HG03139 (cell line): ENCODE data around the gene STPG2.

Experiments used
- ATAC-seq: cut with Tn5 transposase; IDR thresholded peaks from one replicate; pipeline ENCODE4 v1.9.1; 2021; ENCODE audit not compliant: unreplicated experiment

Gene STPG2

DNA sequence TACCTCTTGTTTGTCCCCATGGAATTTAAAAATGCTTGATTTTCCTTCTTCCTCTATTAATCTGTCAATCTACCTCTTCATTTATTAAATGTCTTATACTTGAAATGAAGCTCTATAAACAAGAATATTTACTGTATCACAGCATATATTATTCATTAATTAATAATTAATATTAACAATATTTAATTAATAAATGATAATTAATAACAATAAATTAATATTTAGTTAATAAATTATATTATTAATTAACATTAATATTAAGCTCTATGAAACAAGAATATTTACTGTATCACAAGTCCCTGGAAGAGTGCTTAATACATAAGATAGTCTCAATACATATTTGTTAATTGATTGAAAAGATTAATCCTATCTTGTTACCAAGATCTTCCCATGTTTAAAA, 306.6 kb downstream of the STPG2 start:
- no peak for ATAC-seq

DNA sequence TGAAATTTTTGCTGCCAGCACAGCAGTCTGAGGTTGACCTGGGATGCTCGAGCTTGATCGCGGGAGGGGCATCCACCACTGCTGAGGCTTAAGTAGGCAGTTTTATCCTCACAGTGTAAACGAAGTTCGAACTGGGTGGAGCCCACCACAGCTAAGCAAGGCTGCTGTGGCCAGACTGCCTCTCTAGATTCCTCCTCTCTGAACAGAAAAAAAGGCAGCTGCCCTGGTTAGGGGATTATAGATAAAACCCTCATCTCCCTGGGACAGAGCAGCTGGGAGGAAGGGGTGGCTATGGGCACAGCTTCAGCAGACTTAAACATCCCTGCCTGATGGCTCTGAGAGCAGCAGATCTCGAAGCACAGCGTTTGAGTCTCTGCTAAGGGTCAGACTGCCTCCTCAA, 314.6 kb downstream of the STPG2 start:
- no peak for ATAC-seq

DNA sequence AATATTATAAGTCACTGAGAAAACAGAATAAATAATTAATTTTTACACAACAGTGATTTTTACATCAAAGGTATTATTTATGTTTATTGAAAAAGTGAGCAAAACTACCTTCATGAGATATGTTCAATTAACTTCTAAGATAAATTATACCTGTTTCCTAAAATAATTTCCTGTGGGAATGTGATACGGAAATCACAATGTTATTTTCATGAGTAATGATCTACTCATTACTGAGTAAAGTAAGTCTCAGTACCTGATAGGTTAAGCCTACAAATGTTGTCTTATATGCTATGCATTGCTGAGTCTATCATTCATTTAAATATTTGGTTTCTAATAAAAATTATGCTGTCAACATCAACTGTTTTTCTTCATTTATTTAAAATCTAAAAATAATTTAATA, 324.0 kb downstream of the STPG2 start:
- ATAC-seq, result no peak

DNA sequence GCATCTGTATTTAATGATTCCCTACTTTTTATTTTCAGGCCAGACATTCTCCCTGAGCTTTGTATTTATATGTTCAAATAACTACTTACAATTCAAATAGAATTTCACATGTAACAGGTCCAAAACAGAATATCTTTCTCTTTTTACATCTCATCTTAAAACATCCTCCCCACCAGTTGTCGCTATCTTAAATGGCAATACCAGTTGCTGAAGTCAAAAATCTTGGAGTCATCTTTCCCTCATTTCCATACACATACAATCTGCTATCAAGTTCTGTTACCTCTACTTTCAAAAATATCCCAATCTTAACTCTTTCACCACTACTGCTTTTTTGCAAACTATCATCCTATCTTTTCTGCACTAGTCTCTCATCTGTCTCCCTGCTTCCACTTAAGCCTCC, 330.5 kb downstream of the STPG2 start:
- ATAC-seq, result no peak

DNA sequence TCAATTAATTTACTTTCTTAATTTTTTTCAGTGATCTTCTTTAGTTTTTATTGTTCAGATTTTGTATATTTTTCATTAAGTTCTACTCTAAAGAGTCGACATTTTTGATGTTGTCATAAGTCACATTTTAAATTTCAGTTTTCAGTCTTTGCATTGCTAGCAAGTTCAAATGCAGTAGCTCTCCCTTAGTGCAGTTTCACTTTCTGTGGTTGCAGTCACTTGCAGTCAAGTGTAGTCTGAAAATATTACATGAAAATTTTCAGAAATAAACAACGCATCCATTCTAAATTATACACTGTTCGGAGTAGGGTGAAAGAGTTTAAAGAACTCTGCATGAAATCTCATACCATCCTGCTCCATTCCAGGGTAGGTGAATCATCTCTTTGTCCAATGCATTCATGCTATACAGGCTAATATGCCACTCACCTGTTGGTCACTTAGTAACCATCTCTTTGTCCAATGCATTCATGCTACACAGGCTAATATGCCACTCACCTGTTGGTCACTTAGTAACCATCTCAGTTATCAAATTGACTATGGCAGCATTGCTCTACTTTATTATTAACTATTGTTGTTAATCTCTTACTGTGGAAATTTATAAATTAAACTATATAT, 356.9 kb downstream of the STPG2 start:
- no peak for ATAC-seq

DNA sequence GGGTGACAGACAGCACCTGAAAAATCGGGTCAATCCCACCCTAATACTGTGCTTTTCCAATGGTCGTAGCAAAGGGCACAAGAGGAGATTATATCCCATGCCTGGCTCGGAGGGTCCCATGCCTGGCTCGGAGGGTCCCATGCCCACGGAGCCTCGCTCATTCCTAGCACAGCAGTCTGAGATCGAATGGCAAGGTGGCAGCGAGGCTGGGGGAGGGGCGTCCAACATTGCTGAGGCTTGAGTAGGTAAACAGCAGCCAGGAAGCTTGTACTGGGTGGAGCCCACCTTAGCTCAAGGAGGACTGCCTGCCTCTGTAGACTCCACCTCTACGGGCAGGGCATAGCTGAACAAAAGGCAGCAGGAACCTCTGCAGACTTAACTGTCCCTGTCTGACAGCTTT, 365.1 kb downstream of the STPG2 start:
- no peak for ATAC-seq

DNA sequence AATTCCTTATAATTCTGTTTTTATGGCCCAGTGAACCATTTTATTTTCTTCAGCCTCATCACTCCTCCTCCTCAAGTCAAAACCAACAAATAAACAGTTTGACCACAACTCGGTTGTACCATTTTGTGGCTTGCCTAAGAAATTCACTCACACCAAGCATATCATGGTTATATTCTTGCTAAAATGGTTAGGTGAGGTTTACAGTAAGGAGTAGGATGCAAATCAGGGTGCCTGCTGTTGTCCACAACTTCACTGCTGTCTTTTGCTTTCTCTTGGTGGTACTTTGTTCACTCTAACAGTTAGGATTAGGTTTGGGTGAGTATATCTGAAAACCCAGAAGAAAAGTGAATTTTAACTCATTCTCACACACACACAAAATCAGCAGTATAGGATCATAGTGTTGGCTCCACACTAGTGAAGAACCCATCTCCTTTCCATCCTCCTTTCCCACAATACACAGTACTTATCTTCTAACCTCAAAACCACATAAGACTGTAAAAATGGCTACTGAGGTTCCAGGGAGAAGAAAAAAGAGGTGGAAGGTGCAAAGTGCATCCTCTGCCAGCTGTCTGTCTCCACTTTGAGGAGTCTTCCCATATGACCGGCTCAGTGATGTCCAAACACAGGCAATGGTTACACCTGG, 368.8 kb downstream of the STPG2 start:
- ATAC-seq, result no peak

DNA sequence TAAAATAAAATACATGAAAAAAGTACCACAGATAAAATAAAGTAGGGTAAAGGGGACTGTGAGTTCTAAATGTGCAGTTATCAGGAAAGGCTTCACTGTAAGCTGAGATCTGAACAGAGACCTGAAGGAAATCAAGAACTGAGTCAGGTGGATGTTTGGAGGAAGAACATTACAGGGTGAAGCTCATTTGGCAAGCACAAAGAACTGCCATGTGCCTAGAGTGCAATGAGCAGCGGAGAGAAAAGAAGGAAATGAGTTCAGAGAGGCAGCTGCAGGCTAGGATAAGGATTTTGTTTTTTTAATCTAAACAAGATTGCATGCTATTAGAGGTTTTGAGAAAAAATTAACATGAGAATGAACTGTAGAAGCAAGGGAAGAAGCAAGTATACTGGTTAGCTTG, 373.1 kb downstream of the STPG2 start:
- ATAC-seq, result no peak

DNA sequence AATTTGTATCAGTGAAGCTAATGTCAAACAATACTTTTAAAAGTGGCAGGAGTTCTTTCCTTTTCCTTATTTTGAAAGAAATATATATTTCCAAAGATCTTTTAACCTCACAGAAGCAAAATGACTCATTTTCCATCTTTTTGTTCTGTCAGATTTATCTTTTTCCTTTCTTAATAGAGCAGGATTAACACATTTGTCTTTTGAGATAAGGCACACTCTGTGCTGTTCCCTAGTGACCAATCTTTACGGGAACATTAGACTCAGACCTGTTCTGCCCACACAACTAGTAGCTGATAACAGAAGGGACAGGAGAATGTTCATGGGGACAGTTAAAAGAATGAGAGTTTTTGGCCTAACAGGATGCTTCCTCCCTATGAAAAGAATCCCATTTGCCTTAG, 381.2 kb downstream of the STPG2 start:
- ATAC-seq, result no peak

DNA sequence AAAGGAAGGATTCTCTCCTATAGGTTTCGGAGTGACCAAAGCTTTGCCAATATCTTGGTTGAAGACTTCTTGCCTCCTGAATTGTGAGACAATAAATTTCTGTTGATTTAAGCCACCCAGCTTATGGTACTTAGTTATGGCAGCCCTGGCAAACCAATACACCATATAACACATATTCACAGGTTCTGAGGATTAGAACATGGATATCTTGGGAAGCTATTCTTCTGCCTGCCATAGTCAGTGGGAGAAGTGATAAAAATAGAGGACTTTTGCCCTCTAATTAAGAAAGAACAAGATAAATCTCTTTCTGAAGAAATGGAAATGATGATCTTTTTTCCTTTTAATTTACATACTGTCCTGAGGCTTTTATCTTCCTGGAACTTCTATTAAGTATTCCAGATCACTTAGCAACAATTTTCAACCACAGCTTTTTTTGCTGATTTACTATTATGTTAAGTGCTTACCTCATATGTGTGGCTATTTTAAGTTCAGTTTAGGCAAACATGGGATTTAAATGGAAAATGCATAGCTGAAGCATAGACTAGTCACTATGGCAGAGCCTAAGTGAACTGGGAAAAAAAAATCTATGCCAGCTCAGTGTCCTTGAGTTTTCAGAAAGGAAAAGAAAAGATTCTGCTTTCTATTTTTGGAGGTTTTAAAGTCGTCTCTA, 381.7 kb downstream of the STPG2 start:
- ATAC-seq, result no peak

DNA sequence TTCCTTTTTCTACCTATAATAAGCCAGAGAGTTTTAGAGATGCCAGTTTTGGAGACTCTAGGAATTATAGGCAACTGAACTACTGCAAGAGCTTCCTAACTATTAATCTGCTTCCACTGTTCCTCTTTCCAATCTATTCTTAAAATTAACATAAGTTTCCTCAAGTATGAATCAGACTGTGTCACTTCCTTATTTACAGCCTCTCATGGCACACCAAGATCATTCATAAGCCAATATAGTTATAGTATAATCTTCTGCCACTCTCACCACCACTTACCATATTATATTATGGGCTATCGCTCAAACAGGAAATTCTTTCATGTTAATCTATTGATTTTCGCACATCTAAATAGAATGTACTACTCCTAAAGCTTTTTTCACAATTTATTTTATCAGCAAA, 383.5 kb downstream of the STPG2 start:
- no peak for ATAC-seq

DNA sequence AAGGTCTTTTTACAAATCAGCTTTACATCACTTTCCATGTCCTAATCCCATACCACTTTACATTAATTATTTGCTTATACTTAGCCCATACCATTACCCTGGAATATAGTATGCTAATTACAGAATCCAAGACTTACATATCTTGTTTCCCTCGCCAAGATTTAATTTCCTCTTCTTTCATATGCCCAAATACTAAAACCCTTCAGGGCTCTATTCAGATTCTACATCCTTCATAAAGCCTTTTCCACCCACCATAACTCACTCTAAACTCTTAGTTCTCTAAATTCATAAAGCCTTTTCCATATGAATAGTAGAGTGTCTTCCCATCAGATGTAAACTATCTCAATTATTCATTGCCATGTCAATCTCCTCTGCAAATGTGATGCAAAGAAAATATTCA, 390.7 kb downstream of the STPG2 start:
- no peak for ATAC-seq

DNA sequence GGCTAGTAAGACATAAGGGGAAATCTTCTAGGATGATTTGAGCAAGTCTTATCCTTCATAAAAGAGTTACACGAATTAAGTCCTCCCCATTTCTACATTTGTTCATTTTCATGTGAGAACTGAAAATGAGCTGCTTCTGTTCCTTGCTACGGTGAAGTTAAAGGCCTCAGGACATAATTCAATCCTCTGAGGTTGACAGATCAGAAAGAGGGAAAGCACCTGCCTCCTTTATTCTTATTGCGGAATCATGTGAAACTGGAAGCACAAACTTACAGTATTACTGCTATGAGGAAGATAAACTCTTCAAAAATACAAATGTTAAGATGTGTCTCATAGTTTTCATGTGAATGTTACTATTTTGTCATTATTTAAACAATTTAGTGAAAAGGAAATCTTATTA, 395.3 kb downstream of the STPG2 start:
- ATAC-seq, result no peak

DNA sequence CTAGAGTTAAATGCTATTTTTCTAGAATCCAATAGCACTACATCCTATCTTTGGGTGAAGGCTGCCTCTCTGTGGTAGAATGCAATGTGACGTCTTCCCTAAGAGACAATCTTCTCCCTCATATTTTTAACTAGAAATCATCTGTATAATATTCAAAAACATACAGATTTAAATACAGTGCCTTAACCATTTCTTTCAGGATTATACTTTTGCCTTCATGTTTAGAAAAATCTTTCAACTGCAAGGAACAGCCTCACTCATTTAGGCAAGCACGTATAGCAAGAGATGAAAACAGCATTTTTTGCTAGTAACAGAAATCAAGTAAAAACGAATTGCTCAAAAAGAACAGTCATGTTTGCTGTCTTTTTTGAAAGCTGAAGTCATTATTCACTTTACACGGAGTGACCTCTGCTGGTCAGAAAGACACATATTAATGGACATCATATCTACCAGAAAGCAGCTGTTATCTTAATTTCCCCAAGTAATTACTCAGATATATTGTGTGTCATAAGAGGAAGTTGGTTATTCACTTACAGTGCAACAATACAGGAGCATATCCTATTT, 422.3 kb downstream of the STPG2 start:
- no peak for ATAC-seq

DNA sequence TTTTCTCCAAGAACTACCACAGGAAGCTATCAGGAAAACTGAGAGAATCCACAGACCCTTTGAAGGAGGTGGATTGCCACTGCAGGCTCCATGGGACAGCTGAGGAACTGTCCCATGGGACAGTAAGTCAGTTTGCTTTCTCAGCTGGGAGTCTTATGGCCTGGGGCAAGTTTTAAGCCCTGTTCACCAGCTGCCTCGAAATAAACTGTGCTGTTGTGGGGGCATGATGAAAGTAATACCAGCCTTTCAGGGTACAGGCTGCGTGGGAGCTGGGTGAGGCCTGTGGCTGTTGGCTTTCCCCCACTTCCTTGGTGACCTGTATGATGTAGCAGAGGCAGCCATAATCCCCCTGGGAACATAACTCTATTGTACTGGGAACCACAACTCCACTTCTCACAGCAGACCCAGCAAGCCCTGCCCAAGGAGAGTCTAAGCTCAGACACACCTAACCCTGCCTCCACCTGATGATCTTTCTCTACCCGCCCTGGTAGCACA, 452.1 kb downstream of the STPG2 start:
- no peak for ATAC-seq

DNA sequence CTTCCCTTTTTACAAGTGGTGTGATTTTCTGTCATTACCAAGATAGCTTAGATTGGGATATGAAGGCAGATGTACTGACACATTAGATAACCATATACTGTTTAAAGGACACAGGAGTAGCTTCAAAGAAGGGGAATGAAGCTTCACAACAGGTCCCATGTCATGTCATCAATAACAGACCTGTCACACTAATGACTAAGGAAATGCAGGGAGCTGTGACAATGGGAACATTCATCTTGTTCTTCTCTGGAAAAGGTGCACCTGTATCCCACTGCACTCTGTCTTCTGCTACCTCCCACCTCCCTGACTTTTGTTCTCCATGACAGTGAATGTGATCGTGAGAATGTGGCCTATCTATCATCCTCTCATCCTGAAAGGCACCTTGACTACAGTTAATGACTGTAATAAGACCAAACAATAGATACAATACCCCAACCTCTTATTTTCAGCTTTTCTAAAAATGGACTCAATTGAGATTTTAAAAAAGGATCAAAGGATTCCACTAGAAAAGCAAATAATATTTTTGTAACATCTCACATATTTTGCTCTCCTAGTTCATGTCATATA, 472.5 kb downstream of the STPG2 start:
- ATAC-seq, result no peak

DNA sequence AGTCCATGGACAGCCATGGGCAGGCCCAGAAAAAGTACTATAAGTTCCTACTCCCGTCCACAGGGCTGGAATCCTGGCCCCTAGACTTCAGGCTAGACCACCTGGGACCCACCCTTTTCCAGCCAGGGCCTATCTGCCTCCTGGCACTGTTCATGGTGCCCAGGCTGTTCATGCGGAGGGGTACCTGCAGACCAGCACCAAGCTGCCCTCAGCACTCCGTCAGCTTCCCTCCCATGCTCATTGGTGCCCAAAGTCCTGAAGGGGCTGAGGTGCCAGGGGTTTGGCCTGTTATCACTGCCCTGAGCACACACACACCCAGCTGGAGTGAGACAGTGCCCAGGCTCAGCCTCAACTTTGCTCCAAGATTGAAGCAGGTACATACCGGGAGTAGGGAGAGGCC, 477.7 kb downstream of the STPG2 start:
- ATAC-seq, result no peak

DNA sequence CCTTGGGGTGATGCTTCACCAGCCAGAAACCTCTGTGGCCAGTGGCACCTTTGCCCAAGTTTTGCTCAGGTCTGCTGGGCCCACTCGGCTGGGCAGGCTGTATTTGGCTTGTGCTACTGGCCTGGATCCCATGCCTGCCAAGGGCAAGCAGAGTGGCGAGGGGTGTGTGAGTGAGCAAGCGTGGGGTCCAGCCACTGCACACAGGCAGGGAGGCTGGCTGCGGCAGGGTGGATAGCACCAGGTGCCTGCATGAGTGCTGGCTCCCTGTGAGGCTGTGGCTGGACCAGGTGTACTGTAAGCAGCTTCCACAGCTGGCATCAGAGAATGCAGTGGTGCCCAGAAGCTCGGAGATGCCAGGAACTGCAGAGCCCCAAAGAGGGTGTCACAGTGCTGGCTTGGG, 478.5 kb downstream of the STPG2 start:
- no peak for ATAC-seq

DNA sequence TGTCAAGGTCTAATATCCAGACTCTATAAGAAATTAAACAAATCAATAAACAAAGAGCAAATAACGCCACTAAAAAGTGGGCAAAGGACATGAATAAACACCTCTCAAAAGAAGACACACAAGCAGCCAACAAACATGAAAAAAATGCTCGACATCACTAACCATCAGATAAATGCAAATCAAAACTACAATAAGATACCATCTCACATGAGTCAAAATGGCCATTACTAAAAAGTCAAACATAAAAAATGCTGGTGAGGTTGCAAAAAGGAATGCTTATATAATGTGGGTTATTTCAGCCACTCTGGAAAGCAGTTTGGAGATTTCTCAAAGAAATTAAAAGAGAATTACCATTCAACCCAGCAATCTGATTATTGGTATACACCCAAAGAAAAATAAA, 481.1 kb downstream of the STPG2 start:
- ATAC-seq, result no peak

DNA sequence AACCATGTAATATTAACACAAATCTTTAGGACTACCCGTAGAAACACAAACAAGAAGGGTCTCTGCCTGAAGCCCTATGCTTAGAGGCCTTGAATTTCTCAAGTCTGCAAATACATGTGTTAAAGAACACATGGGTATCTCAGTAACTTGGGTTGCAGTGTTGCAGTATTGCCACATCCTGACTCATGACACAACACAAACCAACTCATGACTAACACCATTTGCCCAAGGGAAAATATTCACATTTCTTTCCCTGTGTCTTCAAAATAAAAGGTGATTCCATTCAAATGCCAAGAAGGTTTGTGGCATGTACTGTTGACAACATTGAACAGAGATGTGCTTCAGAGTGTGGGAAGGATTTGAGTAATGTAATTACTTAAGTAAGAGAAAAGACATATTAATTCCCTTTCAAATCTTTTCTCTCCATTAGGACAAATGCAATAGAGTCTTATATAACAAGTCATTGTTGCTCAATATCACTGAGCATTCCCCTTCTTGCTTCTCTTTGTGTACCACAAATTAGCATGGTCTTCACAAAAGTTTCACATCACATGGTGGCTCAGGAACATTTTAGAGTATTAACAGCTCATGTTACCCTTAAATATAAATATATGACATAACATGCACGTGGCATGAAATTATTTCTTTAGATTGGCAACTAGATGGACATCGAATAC, 487.1 kb downstream of the STPG2 start:
- ATAC-seq, result no peak

DNA sequence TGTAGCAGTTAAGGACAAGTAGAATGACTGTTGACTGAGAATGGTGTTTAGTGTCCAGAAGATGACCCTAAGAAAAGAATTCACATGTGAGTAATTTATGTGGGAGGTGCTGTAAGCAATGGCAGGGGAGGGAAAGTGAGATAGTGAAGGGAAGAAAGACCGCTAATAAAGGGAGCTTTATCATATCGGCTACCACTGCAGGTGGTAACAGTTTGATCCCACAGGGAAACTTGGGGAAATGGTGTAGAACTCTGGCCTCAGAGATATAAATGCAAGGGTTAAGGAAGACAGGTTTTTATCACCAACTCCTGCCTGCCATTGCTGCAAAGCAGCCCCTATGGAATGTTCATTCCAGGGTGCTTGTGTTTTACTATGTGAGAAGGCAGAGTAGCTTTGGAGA, 489.6 kb downstream of the STPG2 start:
- ATAC-seq, result no peak
